K562 (cell line): ENCODE results near the gene HIVEP1. TPM values are rescaled to one million over a fixed set of nuclear protein-coding genes. Genes with fewer than 3 reads are reported as not detected.
A peak's percentile ranks its signal among the peaks of the same experiment; 100 is the strongest.

Experiments used
- ATAC-seq: fragments of 200-7000 bp; cut with Tn5 transposase; 3 replicates; pipeline ENCODE4 v1.9.1; 2020; ENCODE audit warnings: moderate library complexity
- BruUV-seq: library from RNA; stranded (reverse); fragments of 400-500 nt; replicated peaks from 2 replicates; lab custom pipeline; 2021; lab: Mats Ljungman, UMichigan
- CTCF ChIA-PET: fragments of 300-600 bp; formaldehyde crosslinking; extraction: SDS; loops from one replicate; lab custom pipeline; 2021; ENCODE audit warnings: low intra/inter-chr PET ratio; lab: Yijun Ruan, JAX
- POLR2A ChIA-PET: fragments of 300-600, 350-650 bp; sonication (Branson Sonifier 250); formaldehyde crosslinking; extraction: SDS; loops from one replicate; lab custom pipeline; 2021; ENCODE audit warnings: antibody characterized with exemption, inconsistent platforms; lab: Yijun Ruan, JAX
- DNase-seq, 4 experiments: peaks; one replicate each; pipeline versions ENCODE4 v3.0.0 to v3.0.0-alpha.2; 2011 to 2018; ENCODE audit warnings: low spot score in 3 of 4, mixed read lengths in 3 of 4; ENCODE audit errors: extremely low read depth in 1 of 4
- FAIRE-seq: peaks from 2 replicates; lab custom pipeline; 2011; peaks lifted over from hg19 to GRCh38; lab: Jason Lieb, UNC
- H2AFZ ChIP-seq: 2 replicates; pipeline ENCODE4 v1.6.0; 2011; ENCODE audit warnings: low read depth, low read length, control low read depth, inconsistent platforms
- H3K27ac ChIP-seq: fragments of 200-600 bp; 3 replicates; pipeline ENCODE4 v1.8.0; 2011; ENCODE audit warnings: low read depth, mild to moderate bottlenecking, control low read depth, inconsistent platforms, low read length, moderate library complexity, mixed read lengths; ENCODE audit errors: extremely low read depth
- H3K27me3 ChIP-seq, 2 experiments: fragments of 300-600 bp in 1 of 2; 2 replicates in 1 of 2; 3 replicates in 1 of 2; pipeline versions ENCODE4 v1.6.0 to v1.8.0; 2011; ENCODE audit warnings: inconsistent platforms in 2 of 2, low read length in 2 of 2, mild to moderate bottlenecking in 1 of 2, mixed read lengths in 1 of 2, moderate library complexity in 1 of 2; ENCODE audit not compliant: control insufficient read depth in 2 of 2, insufficient read depth in 2 of 2
- H3K36me3 ChIP-seq: fragments of 300-600 bp; 3 replicates; pipeline ENCODE4 v1.8.0; 2011; ENCODE audit warnings: mild to moderate bottlenecking, low read length, inconsistent platforms; ENCODE audit not compliant: control insufficient read depth, insufficient read depth
- H3K4me1 ChIP-seq, 2 experiments: fragments of 200-600 bp in 1 of 2; replicated peaks in 1 of 2; 2 replicates in 1 of 2; 3 replicates in 1 of 2; pipeline versions ENCODE4 v1.5.1 to v1.8.0; 2011; ENCODE audit warnings: inconsistent platforms in 2 of 2, low read length in 2 of 2, mild to moderate bottlenecking in 1 of 2, mixed read lengths in 1 of 2, moderate library complexity in 1 of 2; ENCODE audit not compliant: control insufficient read depth in 2 of 2, insufficient read depth in 2 of 2
- H3K4me2 ChIP-seq: 2 replicates; pipeline ENCODE4 v1.6.1; 2011; ENCODE audit warnings: low read length, control low read depth, inconsistent platforms, mixed read lengths; ENCODE audit not compliant: insufficient read depth
- H3K4me3 ChIP-seq: fragments of 200-600 bp; sonication (generic), shearing (Covaris generic); 2 replicates; pipeline ENCODE4 v1.5.1; 2016; ENCODE audit warnings: control low read depth, inconsistent platforms
- H3K79me2 ChIP-seq: fragments of 200-600 bp; 3 replicates; pipeline ENCODE4 v1.8.0; 2011; ENCODE audit warnings: low read length, inconsistent platforms; ENCODE audit not compliant: control insufficient read depth, insufficient read depth
- H3K9ac ChIP-seq, 2 experiments: 2 replicates each; pipeline versions ENCODE4 v1.6.0 to v1.6.1; 2011; ENCODE audit warnings: low read depth in 2 of 2, low read length in 2 of 2, control low read depth in 1 of 2, inconsistent platforms in 1 of 2, mild to moderate bottlenecking in 1 of 2, mixed read lengths in 1 of 2; ENCODE audit not compliant: insufficient read depth in 1 of 2
- H3K9me1 ChIP-seq: one replicate; pipeline ENCODE4 v1.6.0; 2011; ENCODE audit warnings: inconsistent platforms, mild to moderate bottlenecking, low read length, moderate library complexity; ENCODE audit not compliant: control insufficient read depth, insufficient read depth
- H3K9me3 ChIP-seq: replicated peaks from 2 replicates; pipeline ENCODE4 v1.5.1; 2011; ENCODE audit warnings: low read depth, low read length, inconsistent platforms; ENCODE audit not compliant: control insufficient read depth, insufficient read depth
- H4K20me1 ChIP-seq: replicated peaks from 2 replicates; pipeline ENCODE4 v1.6.1; 2011; ENCODE audit warnings: low read length, inconsistent platforms, mixed read lengths; ENCODE audit not compliant: control insufficient read depth, insufficient read depth
- EHMT2 ChIP-seq: fragments of 450-650 bp; IDR thresholded peaks from 2 replicates; pipeline ENCODE4 v1.6.1; 2018; ENCODE audit warnings: antibody characterized with exemption
- ELK3 ChIP-seq: fragments of 450-650 bp; formaldehyde crosslinking; IDR thresholded peaks from 2 replicates; pipeline ENCODE4 v1.4.0; 2020; ENCODE audit warnings: mild to moderate bottlenecking
- FOXM1 ChIP-seq, 2 experiments: fragments of 450-650 bp in 1 of 2; sonication (generic) in 1 of 2; formaldehyde crosslinking in 1 of 2; IDR thresholded peaks; 2 replicates each; pipeline versions ENCODE4 v1.6.1 to v1.9.0; 2017 to 2022; ENCODE audit warnings: low read depth in 2 of 2, mild to moderate bottlenecking in 2 of 2, missing genetic modification reagents in 1 of 2, moderate library complexity in 1 of 2
- PML ChIP-seq: IDR thresholded peaks from 2 replicates; pipeline ENCODE4 v1.6.1; 2012; ENCODE audit warnings: low read length, inconsistent platforms
- POU5F1 ChIP-seq: fragments of 150-350 bp; IDR thresholded peaks from 2 replicates; pipeline ENCODE4 v1.6.1; 2014; ENCODE audit warnings: borderline replicate concordance, low read length, low read depth, mild to moderate bottlenecking; ENCODE audit not compliant: partially characterized antibody
- RFX1 ChIP-seq: fragments of 450-650 bp; IDR thresholded peaks from 2 replicates; pipeline ENCODE4 v1.6.1; 2016; ENCODE audit warnings: mild to moderate bottlenecking, moderate library complexity
- SIN3B ChIP-seq: fragments of 450-650 bp; IDR thresholded peaks from 2 replicates; pipeline ENCODE4 v1.6.1; 2017; ENCODE audit warnings: low read depth, mild to moderate bottlenecking, moderate library complexity
- ZNF253 ChIP-seq: fragments of 250-450 bp; sonication (Bioruptor Pico); conservative IDR thresholded peaks from 2 replicates; pipeline ENCODE4 v1.6.1; 2021; ENCODE audit warnings: mild to moderate bottlenecking
- ZNF778 ChIP-seq: fragments of 450-650 bp; formaldehyde crosslinking; IDR thresholded peaks from 2 replicates; pipeline ENCODE4 v1.4.0; 2020; ENCODE audit warnings: mild to moderate bottlenecking, moderate library complexity
- WGBS: fragments of 100-300 bp; shearing (Covaris generic); methylation state at CpG from one replicate; pipeline ENCODE4 v1.1.6; 2016; ENCODE audit warnings: low coverage, mixed read lengths; ENCODE audit not compliant: insufficient coverage; ENCODE audit errors: missing lambda C conversion rate; 5-methylcytosine and 5-hydroxymethylcytosine counted together
- in situ Hi-C: fragments of 300-500 bp; cut with MboI; formaldehyde crosslinking; loops from 4 replicates; pipeline ENCODE4 v1.15.0; 2018; ENCODE audit warnings: inconsistent platforms, mixed read lengths
- intact Hi-C: fragments of 100-400 bp; cut with micrococcal nuclease; formaldehyde crosslinking; loops from 2 replicates; pipeline ENCODE4 v1.14.2; 2022
- polyA plus RNA-seq, 8 experiments: library from polyadenylated mRNA; depleted of rRNA in 4 of 8; stranded (reverse) in 5 of 8; unstranded in 3 of 8; fragments of >200 nt; fragmentation: Nextera tagmentation in 2 of 8; fragmentation: Illumina TruSeq in 1 of 8; extraction: Ambion mirVana in 2 of 8; extraction: Trizol in 1 of 8; gene quantifications; 2 replicates each; pipeline versions ENCODE4 v1.2.1 to v1.2.3, GENCODE V29; 2011 to 2014; ENCODE audit warnings: inconsistent platforms in 1 of 8, missing spikeins in 1 of 8
- total RNA-seq, 7 experiments: library from RNA; depleted of rRNA in 6 of 7; stranded (reverse); fragments of >200 nt in 6 of 7; fragmentation: Illumina TruSeq in 2 of 7; extraction: Trizol in 2 of 7; gene quantifications; 2 replicates each; pipeline versions ENCODE4 v1.2.1 to v1.2.3, GENCODE V29; 2011 to 2021; ENCODE audit warnings: low replicate concordance in 1 of 7

HIVEP1 gene
- total and polyA plus RNA-seq, 9 of the 15 experiments (the other 6 are each of a cell fraction or from before 2014, with no cell fraction given) = 6.0 to 33.3 (median 21.7) TPM

GRCh38 chr6:12088531-12088930 lies 76.4 kb downstream of the HIVEP1 start:
- CTCF ChIA-PET = no interaction called here

GRCh38 chr6:12090714-12091113 lies 78.6 kb downstream of the HIVEP1 start:
- H2AFZ ChIP-seq = no peak overlapping the region
- no peak overlapping the region for H3K27ac ChIP-seq
- H3K36me3 ChIP-seq = peaks cover 26% of the 10 kb centered on the region
- no peaks in the 10 kb centered on the region for H3K27me3 ChIP-seq
- no peaks in the 10 kb centered on the region for H3K9me3 ChIP-seq
- CTCF ChIA-PET = no interaction called here
- H3K79me2 ChIP-seq = peaks cover 33% of the 10 kb centered on the region
- FAIRE-seq = no peak
- DNase-seq = no peak
- no peaks in the 10 kb centered on the region for H3K4me1 ChIP-seq
- no peaks in the 10 kb centered on the region for H3K9me1 ChIP-seq
- H3K4me3 ChIP-seq = no peak overlapping the region
- in situ Hi-C loops = no loop called here
- BruUV-seq = no TSS peak
- no peak; the same call in 2 of the 3 replicates for ATAC-seq
- no peak overlapping the region for H3K4me2 ChIP-seq
- no peaks in the 10 kb centered on the region for H4K20me1 ChIP-seq
- H3K9ac ChIP-seq = no peak overlapping the region
- POLR2A ChIA-PET = interaction anchor here (0.5 to 1.2 kb wide), 3 partner anchors 11 to 89 kb away, joined by 3 to 4 read pairs (median 3); no protein-coding TSS in a partner anchor
- intact Hi-C loops = no loop called here
- TF ChIP-seq ZNF253 (CRISPR knock-in tag) (no peak), POU5F1 (no peak), ZNF778 (CRISPR knock-in tag) (no peak), ELK3 (no peak), EHMT2 (no peak), FOXM1 (IDR thresholded peaks at IDR 0.05; ENCODE audit: low read depth) (no peak), FOXM1 (CRISPR knock-in tag; IDR thresholded peaks at IDR 0.05; ENCODE audit: low read depth) (no peak), RFX1 (no peak), PML (no peak)

More at GRCh38 chr6:12088531-12088930, 76.4 kb downstream of the HIVEP1 start:
- no peaks in the 10 kb centered on the region for H3K27me3 ChIP-seq
- H3K27ac ChIP-seq = no peak overlapping the region
- H3K9ac ChIP-seq = no peak overlapping the region
- 0 out of 2 replicates have a peak, but pooled peaks cover under 1% of the 10 kb centered on the region for H4K20me1 ChIP-seq
- WGBS = 83% methylated on average over 1 of the region's 1 CpG
- DNase-seq (no peak), ATAC-seq (peak; percentile 36; the same call in 2 of the 3 replicates), FAIRE-seq (no peak)
- in situ Hi-C loops = no loop called here
- TF ChIP-seq SIN3B = no peak
- H3K4me2 ChIP-seq = no peak overlapping the region
- H3K36me3 ChIP-seq = peaks cover 24% of the 10 kb centered on the region
- H2AFZ ChIP-seq = no peak overlapping the region
- no peaks in the 10 kb centered on the region for H3K9me1 ChIP-seq
- no TSS peak for BruUV-seq
- H3K9me3 ChIP-seq = no peaks in the 10 kb centered on the region
- H3K4me1 ChIP-seq = no peaks in the 10 kb centered on the region
- POLR2A ChIA-PET = interaction anchor here (0.6 to 1.4 kb wide), 3 partner anchors 15 to 91 kb away, joined by 3 to 4 read pairs (median 3); no protein-coding TSS in a partner anchor
- intact Hi-C loops = no loop called here
- no peak overlapping the region for H3K4me3 ChIP-seq
- peaks cover 44% of the 10 kb centered on the region for H3K79me2 ChIP-seq
